Breast epithelium (tissue), 3 donors: ENCODE measurements around the gene CIT.

Source experiments
- POLR2A ChIP-seq: fragments of 450-650 bp; IDR thresholded peaks from one replicate; pipeline ENCODE4 v1.6.1; 2016; ENCODE audit warnings: antibody characterized with exemption, mild to moderate bottlenecking, moderate library complexity
- TF ChIP-seq, protein P1 (sequence below), 3 donors: fragments of 450-650 bp; IDR thresholded peaks; one replicate each; pipeline ENCODE4 v1.5.1; 2016 to 2017; ENCODE audit warnings: antibody characterized with exemption in 3 of 3, mild to moderate bottlenecking in 3 of 3, moderate library complexity in 3 of 3

GRCh38 chr12:119687406-119687805 is 189.7 kb downstream of the CIT start:
- TF ChIP-seq, protein P1, sequence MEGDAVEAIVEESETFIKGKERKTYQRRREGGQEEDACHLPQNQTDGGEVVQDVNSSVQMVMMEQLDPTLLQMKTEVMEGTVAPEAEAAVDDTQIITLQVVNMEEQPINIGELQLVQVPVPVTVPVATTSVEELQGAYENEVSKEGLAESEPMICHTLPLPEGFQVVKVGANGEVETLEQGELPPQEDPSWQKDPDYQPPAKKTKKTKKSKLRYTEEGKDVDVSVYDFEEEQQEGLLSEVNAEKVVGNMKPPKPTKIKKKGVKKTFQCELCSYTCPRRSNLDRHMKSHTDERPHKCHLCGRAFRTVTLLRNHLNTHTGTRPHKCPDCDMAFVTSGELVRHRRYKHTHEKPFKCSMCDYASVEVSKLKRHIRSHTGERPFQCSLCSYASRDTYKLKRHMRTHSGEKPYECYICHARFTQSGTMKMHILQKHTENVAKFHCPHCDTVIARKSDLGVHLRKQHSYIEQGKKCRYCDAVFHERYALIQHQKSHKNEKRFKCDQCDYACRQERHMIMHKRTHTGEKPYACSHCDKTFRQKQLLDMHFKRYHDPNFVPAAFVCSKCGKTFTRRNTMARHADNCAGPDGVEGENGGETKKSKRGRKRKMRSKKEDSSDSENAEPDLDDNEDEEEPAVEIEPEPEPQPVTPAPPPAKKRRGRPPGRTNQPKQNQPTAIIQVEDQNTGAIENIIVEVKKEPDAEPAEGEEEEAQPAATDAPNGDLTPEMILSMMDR (IDR thresholded peaks at IDR 0.05), result no peak
- TF ChIP-seq POLR2A, result no peak
